Keratinocyte (primary cell): Measurements from ENCODE around the gene SH3PXD2B. TPM values are rescaled to one million over a fixed set of nuclear protein-coding genes. Genes with fewer than 3 reads are reported as not detected.

Experiments used
- DNase-seq: peaks from one replicate; pipeline ENCODE4 v3.0.0-alpha.2; 2011; ENCODE audit warnings: low read depth, missing footprints, low spot score
- FAIRE-seq: peaks from 2 replicates; lab custom pipeline; 2011; peaks lifted over from hg19 to GRCh38; lab: Jason Lieb, UNC
- H2AFZ ChIP-seq: 2 replicates; pipeline ENCODE4 v1.6.0; 2012; ENCODE audit warnings: low read length, control low read depth, inconsistent platforms; ENCODE audit not compliant: control insufficient read depth
- H3K27ac ChIP-seq: 2 replicates; pipeline ENCODE4 v1.5.1; 2011; ENCODE audit warnings: low read length; ENCODE audit not compliant: control insufficient read depth, insufficient read depth
- H3K27me3 ChIP-seq: 3 replicates; pipeline ENCODE4 v1.6.0; 2011; ENCODE audit warnings: low read length; ENCODE audit not compliant: control insufficient read depth, insufficient read depth; ENCODE audit errors: extremely low read depth
- H3K36me3 ChIP-seq, 2 experiments: 2 replicates in 1 of 2; 3 replicates in 1 of 2; pipeline ENCODE4 v1.5.1; 2011; ENCODE audit warnings: low read length in 2 of 2, mild to moderate bottlenecking in 1 of 2; ENCODE audit not compliant: control insufficient read depth in 2 of 2, insufficient read depth in 2 of 2; ENCODE audit errors: extremely low read depth in 1 of 2
- H3K4me1 ChIP-seq: 3 replicates; pipeline ENCODE4 v1.5.1; 2011; ENCODE audit warnings: low read length; ENCODE audit not compliant: control insufficient read depth, insufficient read depth; ENCODE audit errors: extremely low read depth
- H3K4me2 ChIP-seq: 3 replicates; pipeline ENCODE4 v1.6.0; 2011; ENCODE audit warnings: low read depth, low read length; ENCODE audit not compliant: control insufficient read depth, insufficient read depth; ENCODE audit errors: extremely low read depth
- H3K4me3 ChIP-seq, 3 experiments: fragments of 200-600 bp in 1 of 3; sonication (generic) in 1 of 3; 2 replicates in 2 of 3; 3 replicates in 1 of 3; pipeline ENCODE4 v1.5.1; 2011 to 2016; ENCODE audit warnings: low read length in 3 of 3, mild to moderate bottlenecking in 3 of 3, control low read depth in 2 of 3, inconsistent platforms in 1 of 3, low read depth in 1 of 3, mixed read lengths in 1 of 3, mixed run types in 1 of 3, moderate library complexity in 1 of 3; ENCODE audit not compliant: control insufficient read depth in 2 of 3, insufficient read depth in 2 of 3; ENCODE audit errors: extremely low read depth in 1 of 3
- H3K79me2 ChIP-seq: 2 replicates; pipeline ENCODE4 v1.6.0; 2012; ENCODE audit warnings: low read length; ENCODE audit not compliant: control insufficient read depth, insufficient read depth
- H3K9ac ChIP-seq: 3 replicates; pipeline ENCODE4 v1.6.0; 2011; ENCODE audit warnings: low read length; ENCODE audit not compliant: control insufficient read depth, insufficient read depth; ENCODE audit errors: extremely low read depth
- H3K9me1 ChIP-seq: 3 replicates; pipeline ENCODE4 v1.6.0; 2011; ENCODE audit warnings: low read length; ENCODE audit not compliant: control insufficient read depth, insufficient read depth; ENCODE audit errors: extremely low read depth
- H3K9me3 ChIP-seq: 2 replicates; pipeline ENCODE4 v1.5.1; 2012; ENCODE audit warnings: low read depth, low read length; ENCODE audit not compliant: control insufficient read depth
- H4K20me1 ChIP-seq: 3 replicates; pipeline ENCODE4 v1.6.0; 2011; ENCODE audit warnings: low read length; ENCODE audit not compliant: control insufficient read depth, insufficient read depth; ENCODE audit errors: extremely low read depth
- EZH2 ChIP-seq: IDR thresholded peaks from one replicate; pipeline ENCODE4 v1.6.1; 2012; ENCODE audit warnings: inconsistent platforms, mild to moderate bottlenecking, low read length, moderate library complexity
- dilution Hi-C: fragments of 300-500 bp; cut with MboI; formaldehyde crosslinking; loops from one replicate; pipeline ENCODE4 v1.7.0; 2020; ENCODE audit warnings: low sequenced_read_pairs; ENCODE audit not compliant: extremely low pct_ligation_motif_present
- polyA plus RNA-seq, 5 experiments: library from polyadenylated mRNA; depleted of rRNA in 3 of 5; stranded (reverse) in 3 of 5; stranded (forward) in 1 of 5; unstranded in 1 of 5; fragments of >200 nt; gene quantifications; 1 replicate in 1 of 5; 2 replicates in 3 of 5; 3 replicates in 1 of 5; pipeline versions ENCODE4 v1.2.1 to v1.2.3, GENCODE V29; 2011 to 2012; ENCODE audit warnings: missing spikeins in 2 of 5, low read depth in 1 of 5, low replicate concordance in 1 of 5
- TF ChIP-seq, protein P1 (sequence below), 3 experiments: IDR thresholded peaks in 1 of 3; conservative IDR thresholded peaks in 1 of 3; optimal IDR thresholded peaks in 1 of 3; 2 replicates in 2 of 3; 3 replicates in 1 of 3; pipeline versions ENCODE3 to v1.5.1; 2011; ENCODE audit warnings: low read length in 3 of 3, mild to moderate bottlenecking in 3 of 3, moderate library complexity in 2 of 3, control low read depth in 1 of 3, inconsistent platforms in 1 of 3; ENCODE audit not compliant: insufficient read depth in 2 of 3; ENCODE audit errors: extremely low read depth in 1 of 3

The SH3PXD2B gene
- polyA plus RNA-seq, 1 donor (not counting 4 experiments of a cell fraction or from before 2014, with no cell fraction given) = 17.3 TPM

DNA sequence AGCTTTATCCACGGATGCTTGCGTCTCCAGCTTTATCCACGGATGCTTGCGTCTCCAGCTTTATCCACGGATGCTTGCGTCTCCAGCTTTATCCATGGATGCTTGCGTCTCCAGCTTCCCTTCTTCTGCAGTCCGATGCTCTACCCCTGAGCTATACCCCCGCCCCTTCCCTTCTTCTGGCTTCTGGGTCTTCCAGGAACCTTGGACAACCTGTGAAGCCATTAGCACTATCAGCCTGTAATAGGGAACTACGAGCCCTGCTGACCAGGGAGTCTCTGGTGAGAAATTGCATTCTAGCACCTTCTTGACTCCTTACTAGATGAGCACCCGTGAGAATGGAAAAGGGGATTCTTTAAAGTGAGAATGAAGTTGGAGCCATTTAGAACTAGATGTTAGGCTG lies 39.1 kb upstream of the SH3PXD2B start:
- Histone ChIP-seq H3K4me2 (no peak overlapping the region), H3K4me1 (no peaks in the 10 kb centered on the region), H3K36me3 (no peaks in the 10 kb centered on the region), H3K79me2 (no peaks in the 10 kb centered on the region), H3K27ac (no peak overlapping the region), H3K4me3 (no peak overlapping the region), H3K9me3 (no peaks in the 10 kb centered on the region), H3K27me3 (peaks cover 17% of the 10 kb centered on the region), H4K20me1 (no peaks in the 10 kb centered on the region), H2AFZ (no peak overlapping the region), H3K9me1 (no peaks in the 10 kb centered on the region), H3K9ac (no peak overlapping the region)
- FAIRE-seq (no peak), DNase-seq (no peak)
- TF ChIP-seq, protein P1, sequence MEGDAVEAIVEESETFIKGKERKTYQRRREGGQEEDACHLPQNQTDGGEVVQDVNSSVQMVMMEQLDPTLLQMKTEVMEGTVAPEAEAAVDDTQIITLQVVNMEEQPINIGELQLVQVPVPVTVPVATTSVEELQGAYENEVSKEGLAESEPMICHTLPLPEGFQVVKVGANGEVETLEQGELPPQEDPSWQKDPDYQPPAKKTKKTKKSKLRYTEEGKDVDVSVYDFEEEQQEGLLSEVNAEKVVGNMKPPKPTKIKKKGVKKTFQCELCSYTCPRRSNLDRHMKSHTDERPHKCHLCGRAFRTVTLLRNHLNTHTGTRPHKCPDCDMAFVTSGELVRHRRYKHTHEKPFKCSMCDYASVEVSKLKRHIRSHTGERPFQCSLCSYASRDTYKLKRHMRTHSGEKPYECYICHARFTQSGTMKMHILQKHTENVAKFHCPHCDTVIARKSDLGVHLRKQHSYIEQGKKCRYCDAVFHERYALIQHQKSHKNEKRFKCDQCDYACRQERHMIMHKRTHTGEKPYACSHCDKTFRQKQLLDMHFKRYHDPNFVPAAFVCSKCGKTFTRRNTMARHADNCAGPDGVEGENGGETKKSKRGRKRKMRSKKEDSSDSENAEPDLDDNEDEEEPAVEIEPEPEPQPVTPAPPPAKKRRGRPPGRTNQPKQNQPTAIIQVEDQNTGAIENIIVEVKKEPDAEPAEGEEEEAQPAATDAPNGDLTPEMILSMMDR (optimal IDR thresholded peaks at IDR 0.05 in 1 of 3, IDR thresholded peaks at IDR 0.05 in 1 of 3, conservative IDR thresholded peaks at IDR 0.05 in 1 of 3; ENCODE audit: extremely low read depth in 1 of 3, insufficient read depth in 2 of 3, low read length in 3 of 3) = no peak
- no peak for TF ChIP-seq EZH2
- dilution Hi-C loops = loop anchor here (25.0 kb wide), 1 partner anchor 194 kb away; no protein-coding TSS in a partner anchor

- Histone ChIP-seq H3K9me3 (no peaks in the 10 kb centered on the region), H3K27me3 (peaks cover 17% of the 10 kb centered on the region), H3K36me3 (no peaks in the 10 kb centered on the region), H3K9ac (no peak overlapping the region), H2AFZ (no peak overlapping the region), H3K4me3 (no peak overlapping the region), H4K20me1 (no peaks in the 10 kb centered on the region), H3K79me2 (no peaks in the 10 kb centered on the region), H3K4me2 (no peak overlapping the region), H3K27ac (no peak overlapping the region), H3K4me1 (no peaks in the 10 kb centered on the region), H3K9me1 (no peaks in the 10 kb centered on the region)
- dilution Hi-C loops = loop anchor here (25.0 kb wide), 1 partner anchor 194 kb away; no protein-coding TSS in a partner anchor
- no peak for TF ChIP-seq EZH2
- TF ChIP-seq, protein P1 (optimal IDR thresholded peaks at IDR 0.05 in 1 of 3, IDR thresholded peaks at IDR 0.05 in 1 of 3, conservative IDR thresholded peaks at IDR 0.05 in 1 of 3; ENCODE audit: extremely low read depth in 1 of 3, insufficient read depth in 2 of 3, low read length in 3 of 3) = no peak
- FAIRE-seq = no peak
- no peak for DNase-seq
Measured at GRCh38 chr5:172493002-172493401, 38.7 kb upstream of the SH3PXD2B start.
